Measurements from ENCODE around the gene KLHL6.
A peak's percentile ranks its signal among the peaks of the same experiment; 100 is the strongest.

KLHL6 gene

GRCh38 chr3:183448369-183449128 is 107.0 kb downstream of the KLHL6 start:
- H3K9me3 ChIP-seq (replicated peaks; ENCODE audit: insufficient read depth, low read length) = no peaks in the 10 kb centered on the region
- H3K4me1 ChIP-seq (ENCODE audit: low read length) = peaks cover 7% of the 10 kb centered on the region; the same call in 1 of the 2 replicates
- H3K27me3 ChIP-seq (replicated peaks; ENCODE audit: insufficient read depth, low read length) = no peaks in the 10 kb centered on the region
- peaks cover 38% of the 10 kb centered on the region for H3K79me2 ChIP-seq (ENCODE audit: low read length)
- H3F3A ChIP-seq (ENCODE audit: insufficient read depth, low read length) = peaks cover 14% of the 10 kb centered on the region; the same call in 1 of the 2 replicates
- no peak overlapping the region for H3K27ac ChIP-seq (ENCODE audit: low read length)
- peak overlapping the region; percentile 93; the same call in 1 of the 2 replicates for H2AFZ ChIP-seq (ENCODE audit: low read length)
- no peaks in the 10 kb centered on the region for H4K20me1 ChIP-seq (ENCODE audit: insufficient read depth, low read length)
- peak overlapping the region; percentile 85; the same call in 1 of the 2 replicates for H3K9ac ChIP-seq (ENCODE audit: low read length)
- no peaks in the 10 kb centered on the region for H3K9me2 ChIP-seq (replicated peaks; ENCODE audit: insufficient read depth, low read length)
- DNase-seq = no peak
- H3K36me3 ChIP-seq (replicated peaks; ENCODE audit: insufficient read depth, low read length) = no peaks in the 10 kb centered on the region
- H3K4me2 ChIP-seq (ENCODE audit: low read depth, low read length) = peak overlapping the region; percentile 84
- TF ChIP-seq EZH2 (optimal IDR thresholded peaks at IDR 0.05; ENCODE audit: low read depth, low read length) (no peak), EZH2phosphoT487 (IDR thresholded peaks at IDR 0.05; ENCODE audit: low read length) (no peak), CTCF (IDR thresholded peaks at IDR 0.05; ENCODE audit: low read length) (no peak)
- peak overlapping the region; percentile 95 for H3K4me3 ChIP-seq (ENCODE audit: low read length)

GRCh38 chr3:183447206-183448001 is 108.1 kb downstream of the KLHL6 start:
- peak overlapping the region; percentile 95 for H3K4me3 ChIP-seq (ENCODE audit: low read length)

DNA sequence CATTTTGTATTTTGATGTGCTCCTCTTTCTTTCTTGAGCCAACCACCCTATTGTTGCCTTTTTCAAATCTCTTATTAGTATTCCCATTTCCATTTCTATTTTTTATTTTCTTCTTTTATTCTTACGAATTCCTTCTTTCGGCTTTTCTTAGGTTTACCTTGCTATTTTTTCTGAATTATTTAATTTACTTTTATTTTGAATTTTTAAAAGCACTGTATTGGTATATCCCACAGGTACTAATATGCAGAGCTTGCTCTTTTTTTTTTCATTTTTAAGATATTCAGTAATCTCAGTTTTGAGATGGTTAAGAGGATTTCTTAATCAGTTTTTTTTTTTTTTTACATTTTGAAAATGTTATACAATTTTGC is 108.7 kb downstream of the KLHL6 start:
- TF ChIP-seq CTCF (IDR thresholded peaks at IDR 0.05; ENCODE audit: low read length) (no peak), EZH2phosphoT487 (IDR thresholded peaks at IDR 0.05; ENCODE audit: low read length) (no peak), EZH2 (optimal IDR thresholded peaks at IDR 0.05; ENCODE audit: low read depth, low read length) (no peak)
- Histone ChIP-seq H3K4me1 (ENCODE audit: low read length) (peaks cover 7% of the 10 kb centered on the region; the same call in 1 of the 2 replicates), H3F3A (ENCODE audit: insufficient read depth, low read length) (peaks cover 14% of the 10 kb centered on the region; the same call in 1 of the 2 replicates), H3K9me2 (replicated peaks; ENCODE audit: insufficient read depth, low read length) (no peaks in the 10 kb centered on the region), H3K27ac (ENCODE audit: low read length) (peak overlapping the region; percentile 66; the same call in 1 of the 2 replicates), H3K9me3 (replicated peaks; ENCODE audit: insufficient read depth, low read length) (no peaks in the 10 kb centered on the region), H3K36me3 (replicated peaks; ENCODE audit: insufficient read depth, low read length) (no peaks in the 10 kb centered on the region), H3K4me2 (ENCODE audit: low read depth, low read length) (peak overlapping the region; percentile 84), H4K20me1 (ENCODE audit: insufficient read depth, low read length) (no peaks in the 10 kb centered on the region), H3K27me3 (replicated peaks; ENCODE audit: insufficient read depth, low read length) (no peaks in the 10 kb centered on the region), H3K9ac (ENCODE audit: low read length) (peak overlapping the region; percentile 85; the same call in 1 of the 2 replicates), H3K79me2 (ENCODE audit: low read length) (peaks cover 38% of the 10 kb centered on the region), H3K4me3 (ENCODE audit: low read length) (peak overlapping the region; percentile 95), H2AFZ (ENCODE audit: low read length) (peak overlapping the region; percentile 93)
- no peak for DNase-seq

More at GRCh38 chr3:183447206-183448001, 108.1 kb downstream of the KLHL6 start:
- peaks cover 14% of the 10 kb centered on the region; the same call in 1 of the 2 replicates for H3F3A ChIP-seq (ENCODE audit: insufficient read depth, low read length)
- H3K27ac ChIP-seq (ENCODE audit: low read length) = peak overlapping the region; percentile 66; the same call in 1 of the 2 replicates
- H3K9ac ChIP-seq (ENCODE audit: low read length) = peak overlapping the region; percentile 85
- H3K27me3 ChIP-seq (replicated peaks; ENCODE audit: insufficient read depth, low read length) = no peaks in the 10 kb centered on the region
- no peaks in the 10 kb centered on the region for H4K20me1 ChIP-seq (ENCODE audit: insufficient read depth, low read length)
- peaks cover 38% of the 10 kb centered on the region for H3K79me2 ChIP-seq (ENCODE audit: low read length)
- peak overlapping the region; percentile 93 for H2AFZ ChIP-seq (ENCODE audit: low read length)
- no peaks in the 10 kb centered on the region for H3K9me3 ChIP-seq (replicated peaks; ENCODE audit: insufficient read depth, low read length)
- peak overlapping the region; percentile 84 for H3K4me2 ChIP-seq (ENCODE audit: low read depth, low read length)
- DNase-seq = peak; percentile 97
- no peak for TF ChIP-seq CTCF (IDR thresholded peaks at IDR 0.05; ENCODE audit: low read length)
- no peak for TF ChIP-seq EZH2phosphoT487 (IDR thresholded peaks at IDR 0.05; ENCODE audit: low read length)
- no peak for TF ChIP-seq EZH2 (optimal IDR thresholded peaks at IDR 0.05; ENCODE audit: low read depth, low read length)
- no peaks in the 10 kb centered on the region for H3K36me3 ChIP-seq (replicated peaks; ENCODE audit: insufficient read depth, low read length)
- H3K9me2 ChIP-seq (replicated peaks; ENCODE audit: insufficient read depth, low read length) = no peaks in the 10 kb centered on the region
- H3K4me1 ChIP-seq (ENCODE audit: low read length) = peaks cover 7% of the 10 kb centered on the region; the same call in 1 of the 2 replicates
